OCI-LY1 (cell line): ENCODE results near the gene HDAC11.

Source experiments
- H2AFZ ChIP-seq: fragments of 200-600 bp; sonication (generic), shearing (Covaris generic); 2 replicates; pipeline ENCODE4 v1.6.0; 2014; ENCODE audit warnings: antibody characterized with exemption, mild to moderate bottlenecking, low read length
- H3F3A ChIP-seq: fragments of 200-600 bp; sonication (generic), shearing (Covaris generic); 2 replicates; pipeline ENCODE4 v1.6.0; 2014; ENCODE audit warnings: mild to moderate bottlenecking, antibody characterized with exemption, low read length, moderate library complexity; ENCODE audit not compliant: insufficient read depth
- H3K27ac ChIP-seq: fragments of 200-600 bp; sonication (generic); 2 replicates; pipeline ENCODE4 v1.5.1; 2014; ENCODE audit warnings: low read length, mixed run types, mild to moderate bottlenecking, low read depth; ENCODE audit not compliant: poor library complexity, severe bottlenecking
- H3K27me3 ChIP-seq: fragments of 200-600 bp; sonication (generic); 2 replicates; pipeline ENCODE4 v1.6.0; 2014; ENCODE audit warnings: antibody characterized with exemption, mild to moderate bottlenecking, low read length, moderate library complexity; ENCODE audit not compliant: insufficient read depth
- H3K36me3 ChIP-seq: fragments of 200-600 bp; sonication (generic); 2 replicates; pipeline ENCODE4 v1.6.1; 2014; ENCODE audit warnings: mild to moderate bottlenecking, antibody characterized with exemption, low read length, moderate library complexity, mixed read lengths; ENCODE audit not compliant: insufficient read depth
- H3K4me1 ChIP-seq: fragments of 200-600 bp; sonication (generic); 2 replicates; pipeline ENCODE4 v1.5.1; 2014; ENCODE audit warnings: mild to moderate bottlenecking, low read length, moderate library complexity; ENCODE audit not compliant: insufficient read depth, severe bottlenecking
- H3K4me2 ChIP-seq: fragments of 200-600 bp; sonication (generic), shearing (Covaris generic); 2 replicates; pipeline ENCODE4 v1.6.1; 2014; ENCODE audit warnings: low read length
- H3K4me3 ChIP-seq: fragments of 200-600 bp; sonication (generic); 2 replicates; pipeline ENCODE4 v1.5.1; 2014; ENCODE audit warnings: low read length, low read depth, mild to moderate bottlenecking, mixed read lengths; ENCODE audit not compliant: poor library complexity, severe bottlenecking
- H3K79me2 ChIP-seq: fragments of 200-600 bp; shearing (Covaris generic); 2 replicates; pipeline ENCODE4 v1.6.1; 2016; ENCODE audit warnings: mixed run types, low read length, mixed read lengths; ENCODE audit not compliant: insufficient read depth
- H3K9ac ChIP-seq: fragments of 200-600 bp; sonication (generic), shearing (Covaris generic); 2 replicates; pipeline ENCODE4 v1.6.1; 2014; ENCODE audit warnings: mild to moderate bottlenecking, low read length, mixed read lengths
- H3K9me2 ChIP-seq: fragments of 200-600 bp; sonication (generic), shearing (Covaris generic); 2 replicates; pipeline ENCODE4 v1.6.1; 2014; ENCODE audit warnings: low read depth, mild to moderate bottlenecking, low read length, mixed read lengths
- H3K9me3 ChIP-seq: fragments of 200-600 bp; shearing (Covaris generic); 2 replicates; pipeline ENCODE4 v1.6.1; 2014; ENCODE audit warnings: low read length, mixed read lengths
- H4K20me1 ChIP-seq: fragments of 200-600 bp; sonication (generic), shearing (Covaris generic); 2 replicates; pipeline ENCODE4 v1.6.0; 2016; ENCODE audit warnings: mild to moderate bottlenecking, low read length; ENCODE audit not compliant: insufficient read depth
- CTCF ChIP-seq: fragments of 200-600 bp; sonication (generic), shearing (Covaris generic); IDR thresholded peaks from 2 replicates; pipeline ENCODE4 v1.5.1; 2017; ENCODE audit warnings: mild to moderate bottlenecking, antibody characterized with exemption, low read length, moderate library complexity, mixed read lengths
- EZH2 ChIP-seq: fragments of 200-600 bp; sonication (generic), shearing (Covaris generic); IDR thresholded peaks from 2 replicates; pipeline ENCODE4 v1.8.0; 2017; ENCODE audit warnings: borderline replicate concordance, mixed run types, mild to moderate bottlenecking, antibody characterized with exemption, low read length, moderate library complexity, mixed read lengths

Gene HDAC11

GRCh38 chr3:13539671-13540070 lies 59.6 kb downstream of the HDAC11 start:
- Histone ChIP-seq H3K79me2 (no peaks in the 10 kb centered on the region), H3K9me2 (no peaks in the 10 kb centered on the region), H3K27ac (no peak overlapping the region), H3K4me1 (no peaks in the 10 kb centered on the region), H3K36me3 (no peaks in the 10 kb centered on the region), H3K9me3 (no peaks in the 10 kb centered on the region), H3K9ac (no peak overlapping the region), H4K20me1 (no peaks in the 10 kb centered on the region), H3K27me3 (no peaks in the 10 kb centered on the region), H3K4me3 (no peak overlapping the region), H3F3A (no peaks in the 10 kb centered on the region), H2AFZ (no peak overlapping the region), H3K4me2 (no peak overlapping the region)
- TF ChIP-seq CTCF (no peak), EZH2 (no peak)

- H3K4me3 ChIP-seq, result no peak overlapping the region
- no peaks in the 10 kb centered on the region for H3K27me3 ChIP-seq
- no peaks in the 10 kb centered on the region for H3K79me2 ChIP-seq
- TF ChIP-seq EZH2 (no peak), CTCF (no peak)
- no peaks in the 10 kb centered on the region for H3K36me3 ChIP-seq
- H3K4me1 ChIP-seq, result no peaks in the 10 kb centered on the region
- no peaks in the 10 kb centered on the region for H4K20me1 ChIP-seq
- no peak overlapping the region for H2AFZ ChIP-seq
- H3K27ac ChIP-seq, result no peak overlapping the region
- H3K4me2 ChIP-seq, result no peak overlapping the region
- H3K9ac ChIP-seq, result no peak overlapping the region
- H3K9me2 ChIP-seq, result no peaks in the 10 kb centered on the region
- no peaks in the 10 kb centered on the region for H3K9me3 ChIP-seq
- no peaks in the 10 kb centered on the region for H3F3A ChIP-seq
These were observed 60.3 kb downstream of the HDAC11 start for GRCh38 chr3:13540297-13540995.

- H3K4me2 ChIP-seq, result no peak overlapping the region
- TF ChIP-seq EZH2, result no peak
- TF ChIP-seq CTCF, result no peak
- no peaks in the 10 kb centered on the region for H3F3A ChIP-seq
- H3K9me2 ChIP-seq, result no peaks in the 10 kb centered on the region
- no peak overlapping the region for H3K9ac ChIP-seq
- no peak overlapping the region for H3K27ac ChIP-seq
- no peaks in the 10 kb centered on the region for H3K36me3 ChIP-seq
- no peak overlapping the region for H3K4me3 ChIP-seq
- no peaks in the 10 kb centered on the region for H3K9me3 ChIP-seq
- H3K4me1 ChIP-seq, result no peaks in the 10 kb centered on the region
- no peak overlapping the region for H2AFZ ChIP-seq
- no peaks in the 10 kb centered on the region for H3K27me3 ChIP-seq
- H3K79me2 ChIP-seq, result no peaks in the 10 kb centered on the region
- H4K20me1 ChIP-seq, result no peaks in the 10 kb centered on the region
These were observed 61.6 kb downstream of the HDAC11 start for GRCh38 chr3:13541691-13542090.
